GM12865 (cell line): ENCODE measurements around the gene FXYD6.

Experiments used
- DNase-seq: peaks from one replicate; pipeline ENCODE4 v3.0.0; 2010; ENCODE audit warnings: low read depth
- H3K4me3 ChIP-seq: 2 replicates; pipeline ENCODE4 v1.5.1; 2011; ENCODE audit warnings: mild to moderate bottlenecking, low read depth, low read length, control low read depth
- CTCF ChIP-seq: IDR thresholded peaks from 2 replicates; pipeline ENCODE4 v1.5.1; 2011; ENCODE audit warnings: low read length, control low read depth, low read depth, inconsistent platforms; ENCODE audit not compliant: insufficient read depth; ENCODE audit errors: missing control alignments

FXYD6 gene

GRCh38 chr11:117842131-117842941 lies 34.1 kb downstream of the FXYD6 start:
- no peak overlapping the region for H3K4me3 ChIP-seq
- peak; percentile 14 for DNase-seq
- no peak for TF ChIP-seq CTCF

GRCh38 chr11:117841551-117842031 lies 34.9 kb downstream of the FXYD6 start:
- no peak for TF ChIP-seq CTCF
- no peak overlapping the region for H3K4me3 ChIP-seq

GRCh38 chr11:117840881-117841550 lies 35.4 kb downstream of the FXYD6 start:
- no peak for TF ChIP-seq CTCF
- no peak overlapping the region for H3K4me3 ChIP-seq
- DNase-seq = no peak

More at GRCh38 chr11:117841551-117842031, 34.9 kb downstream of the FXYD6 start:
- DNase-seq = no peak

GRCh38 chr11:117839936-117840813 lies 36.3 kb downstream of the FXYD6 start:
- no peak overlapping the region for H3K4me3 ChIP-seq
- no peak for TF ChIP-seq CTCF
- no peak for DNase-seq

GRCh38 chr11:117839380-117839881 lies 37.0 kb downstream of the FXYD6 start:
- TF ChIP-seq CTCF = no peak
- no peak overlapping the region for H3K4me3 ChIP-seq
- DNase-seq = no peak

- TF ChIP-seq CTCF = no peak
These were observed 37.6 kb downstream of the FXYD6 start for GRCh38 chr11:117838901-117839300.

More at GRCh38 chr11:117838901-117839300, 37.6 kb downstream of the FXYD6 start:
- DNase-seq = no peak
- no peak overlapping the region for H3K4me3 ChIP-seq
